IMR-90 (cell line): ENCODE data around the gene UBTD1. TPM values are rescaled to one million over a fixed set of nuclear protein-coding genes. Genes with fewer than 3 reads are reported as not detected.

Experiments used
- ATAC-seq: fragments of 200-7000 bp; cut with Tn5 transposase; 2 replicates; pipeline ENCODE4 v1.9.1; 2020; ENCODE audit warnings: low read depth, mild to moderate bottlenecking, moderate library complexity
- BruUV-seq: library from RNA; stranded (reverse); fragments of 400-500 nt; replicated peaks from 2 replicates; lab custom pipeline; 2021; lab: Mats Ljungman, UMichigan
- CTCF ChIA-PET: fragments of 300-600 bp; formaldehyde crosslinking; extraction: SDS; loops from one replicate; lab custom pipeline; 2021; ENCODE audit warnings: antibody characterized with exemption; lab: Yijun Ruan, JAX
- POLR2A ChIA-PET: fragments of 300-600 bp; sonication (Branson Sonifier 250); formaldehyde crosslinking; loops from one replicate; lab custom pipeline; 2022; ENCODE audit warnings: antibody characterized with exemption; ENCODE audit not compliant: unreplicated experiment; lab: Charles Lee
- DNase-seq: peaks from one replicate; pipeline ENCODE4 v3.0.0; 2013
- H2AFZ ChIP-seq: replicated peaks from 2 replicates; pipeline ENCODE3; 2013; ENCODE audit warnings: low read length, mild to moderate bottlenecking; ENCODE audit not compliant: poor library complexity
- H2AK5ac ChIP-seq: 2 replicates; pipeline ENCODE4 v1.6.1; 2013; ENCODE audit warnings: low read depth, low read length, inconsistent platforms
- H2AK9ac ChIP-seq: replicated peaks from 2 replicates; pipeline ENCODE3; 2013; ENCODE audit warnings: mild to moderate bottlenecking, low read depth, low read length, moderate library complexity; ENCODE audit not compliant: poor library complexity
- H2BK120ac ChIP-seq: 2 replicates; pipeline ENCODE4 v1.6.1; 2013; ENCODE audit warnings: low read depth, low read length, inconsistent platforms
- H2BK15ac ChIP-seq: 3 replicates; pipeline ENCODE4 v1.6.1; 2013; ENCODE audit warnings: low read depth, low read length, inconsistent platforms
- H2BK20ac ChIP-seq: 2 replicates; pipeline ENCODE4 v1.6.1; 2013; ENCODE audit warnings: low read depth, mild to moderate bottlenecking, inconsistent platforms, low read length, moderate library complexity
- H2BK5ac ChIP-seq: 2 replicates; pipeline ENCODE4 v1.6.1; 2013; ENCODE audit warnings: mild to moderate bottlenecking, low read depth, low read length, inconsistent platforms; ENCODE audit not compliant: poor library complexity, severe bottlenecking
- H3K14ac ChIP-seq: replicated peaks from 2 replicates; pipeline ENCODE4 v1.6.1; 2013; ENCODE audit warnings: low read depth, low read length, inconsistent platforms
- H3K18ac ChIP-seq: 2 replicates; pipeline ENCODE4 v1.6.1; 2013; ENCODE audit warnings: low read depth, low read length, control low read depth
- H3K23ac ChIP-seq: 2 replicates; pipeline ENCODE4 v1.6.1; 2013; ENCODE audit warnings: low read depth, low read length, inconsistent platforms
- H3K27ac ChIP-seq: 2 replicates; pipeline ENCODE4 v1.5.1; 2013; ENCODE audit warnings: mild to moderate bottlenecking, control low read depth, low read length; ENCODE audit not compliant: insufficient read depth
- H3K27me3 ChIP-seq: 2 replicates; pipeline ENCODE4 v1.6.1; 2013; ENCODE audit warnings: low read length; ENCODE audit not compliant: control insufficient read depth, insufficient read depth
- H3K36me3 ChIP-seq: 2 replicates; pipeline ENCODE4 v1.6.1; 2013; ENCODE audit warnings: low read length, mixed read lengths; ENCODE audit not compliant: control insufficient read depth, insufficient read depth
- H3K4ac ChIP-seq: 2 replicates; pipeline ENCODE4 v1.6.1; 2013; ENCODE audit warnings: low read depth, low read length, inconsistent platforms
- H3K4me1 ChIP-seq: 2 replicates; pipeline ENCODE4 v1.6.1; 2013; ENCODE audit warnings: low read length, mixed read lengths; ENCODE audit not compliant: control insufficient read depth, insufficient read depth
- H3K4me2 ChIP-seq: 2 replicates; pipeline ENCODE4 v1.6.1; 2013; ENCODE audit warnings: low read depth, mild to moderate bottlenecking, control low read depth, low read length, moderate library complexity
- H3K4me3 ChIP-seq: 2 replicates; pipeline ENCODE4 v1.5.1; 2013; ENCODE audit warnings: low read depth, mild to moderate bottlenecking, control low read depth, low read length, moderate library complexity; ENCODE audit not compliant: insufficient read depth
- H3K56ac ChIP-seq: 2 replicates; pipeline ENCODE4 v1.6.1; 2013; ENCODE audit warnings: low read length, inconsistent platforms; ENCODE audit not compliant: insufficient read depth; ENCODE audit errors: extremely low read depth
- H3K79me1 ChIP-seq, 2 experiments: 2 replicates each; pipeline ENCODE4 v1.6.1; 2013; ENCODE audit warnings: low read length in 2 of 2, inconsistent platforms in 1 of 2, low read depth in 1 of 2
- H3K9ac ChIP-seq: 2 replicates; pipeline ENCODE4 v1.6.1; 2013; ENCODE audit warnings: low read depth, low read length, control low read depth
- H3K9me1 ChIP-seq: 2 replicates; pipeline ENCODE4 v1.6.1; 2013; ENCODE audit warnings: low read length, inconsistent platforms; ENCODE audit not compliant: insufficient read depth
- H3K9me3 ChIP-seq: 2 replicates; pipeline ENCODE4 v1.6.1; 2013; ENCODE audit warnings: low read length; ENCODE audit not compliant: control insufficient read depth, insufficient read depth
- H4K20me1 ChIP-seq: 2 replicates; pipeline ENCODE4 v1.6.1; 2013; ENCODE audit warnings: low read length, inconsistent platforms; ENCODE audit not compliant: insufficient read depth
- H4K5ac ChIP-seq: 2 replicates; pipeline ENCODE4 v1.6.1; 2013; ENCODE audit warnings: mild to moderate bottlenecking, low read depth, low read length, control low read depth
- H4K8ac ChIP-seq, 2 experiments: 2 replicates each; pipeline ENCODE4 v1.6.1; 2013; ENCODE audit warnings: low read depth in 2 of 2, low read length in 2 of 2, control low read depth in 1 of 2, inconsistent platforms in 1 of 2
- H4K91ac ChIP-seq: 2 replicates; pipeline ENCODE4 v1.6.1; 2013; ENCODE audit warnings: low read depth, low read length, inconsistent platforms; ENCODE audit not compliant: insufficient read depth
- BHLHE40 ChIP-seq: fragments of 150-350 bp; IDR thresholded peaks from 2 replicates; pipeline ENCODE4 v1.6.1; 2016; ENCODE audit warnings: mild to moderate bottlenecking, low read depth, low read length
- CEBPB ChIP-seq: IDR thresholded peaks from 2 replicates; pipeline ENCODE4 v1.6.1; 2012; ENCODE audit warnings: low read depth, low read length, improper control_type of control experiment
- CHD1 ChIP-seq: IDR thresholded peaks from 2 replicates; pipeline ENCODE4 v1.6.1; 2012; ENCODE audit warnings: low read depth, low read length, improper control_type of control experiment
- FOS ChIP-seq: fragments of 150-350 bp; IDR thresholded peaks from 2 replicates; pipeline ENCODE4 v1.6.1; 2016; ENCODE audit warnings: low read depth, low read length
- MAFK ChIP-seq: IDR thresholded peaks from 2 replicates; pipeline ENCODE4 v1.6.1; 2012; ENCODE audit warnings: low read depth, low read length, improper control_type of control experiment
- MAZ ChIP-seq: IDR thresholded peaks from 2 replicates; pipeline ENCODE4 v1.6.1; 2012; ENCODE audit warnings: low read depth, mild to moderate bottlenecking, low read length, improper control_type of control experiment, moderate library complexity, borderline replicate concordance
- MXI1 ChIP-seq: IDR thresholded peaks from 2 replicates; pipeline ENCODE4 v1.6.1; 2012; ENCODE audit warnings: low read depth, mild to moderate bottlenecking, low read length, moderate library complexity, borderline replicate concordance
- NFE2L2 ChIP-seq: fragments of 150-350 bp; IDR thresholded peaks from 2 replicates; pipeline ENCODE4 v1.6.1; 2016; ENCODE audit warnings: low read depth, mild to moderate bottlenecking, low read length
- POLR2A ChIP-seq: IDR thresholded peaks from 2 replicates; pipeline ENCODE4 v1.6.1; 2012; ENCODE audit warnings: mild to moderate bottlenecking, low read depth, low read length
- RAD21 ChIP-seq: IDR thresholded peaks from 2 replicates; pipeline ENCODE4 v1.6.1; 2012; ENCODE audit warnings: low read length, improper control_type of control experiment
- RCOR1 ChIP-seq: IDR thresholded peaks from 2 replicates; pipeline ENCODE4 v1.6.1; 2012; ENCODE audit warnings: mild to moderate bottlenecking, low read length, improper control_type of control experiment; ENCODE audit not compliant: insufficient replicate concordance
- RFX5 ChIP-seq: IDR thresholded peaks from 2 replicates; pipeline ENCODE4 v1.8.0; 2012; ENCODE audit warnings: low read depth, mild to moderate bottlenecking, low read length, moderate library complexity
- SMC3 ChIP-seq: fragments of 150-350 bp; IDR thresholded peaks from 2 replicates; pipeline ENCODE4 v1.6.1; 2016; ENCODE audit warnings: low read depth, mild to moderate bottlenecking, antibody characterized with exemption, low read length, moderate library complexity
- WGBS, 2 experiments: methylation state at CpG; one replicate each; pipeline versions ENCODE4 v1.1.5 to v1.1.7; 2013; ENCODE audit warnings: missing lambda C conversion rate in 2 of 2; ENCODE audit not compliant: insufficient read length in 1 of 2; ENCODE audit errors: extremely low coverage in 2 of 2; 5-methylcytosine and 5-hydroxymethylcytosine counted together
- dilution Hi-C: fragments of 300-500 bp; cut with HindIII; formaldehyde crosslinking; loops from one replicate; pipeline ENCODE4 v1.14.3; 2018; ENCODE audit warnings: low sequenced_read_pairs; ENCODE audit not compliant: unreplicated experiment
- in situ Hi-C: fragments of 300-500 bp; cut with MboI; formaldehyde crosslinking; loops from 3 replicates; pipeline ENCODE4 v1.14.3; 2019; ENCODE audit warnings: low sequenced_read_pairs, inconsistent platforms, mixed read lengths
- intact Hi-C: fragments of 100-400 bp; cut with micrococcal nuclease; formaldehyde crosslinking; loops from 2 replicates; pipeline ENCODE4 v1.10.0; 2022
- polyA plus RNA-seq, 3 experiments: library from polyadenylated mRNA; depleted of rRNA; stranded (reverse); fragments of >200 nt; gene quantifications; 2 replicates each; pipeline ENCODE4 v1.2.3, GENCODE V29; 2012; ENCODE audit warnings: low replicate concordance in 1 of 3
- total RNA-seq: library from RNA; depleted of rRNA; stranded (reverse); fragments of >200 nt; gene quantifications from 2 replicates; pipeline ENCODE4 v1.2.3, GENCODE V29; 2012
- TF ChIP-seq, protein P1 (sequence below): conservative IDR thresholded peaks from 2 replicates; pipeline ENCODE4 v1.5.1; 2012; ENCODE audit warnings: mild to moderate bottlenecking, low read depth, low read length, improper control_type of control experiment
- TF ChIP-seq, protein P2 (sequence below): fragments of 150-350 bp; IDR thresholded peaks from 2 replicates; pipeline ENCODE4 v1.6.1; 2017; ENCODE audit warnings: mild to moderate bottlenecking, antibody characterized with exemption, low read length, low read depth

UBTD1 gene
- total and polyA plus RNA-seq, 2 of the 4 experiments (the other 2 are of a cell fraction): 21.9 to 44.9 TPM

- Histone ChIP-seq H3K4me3 (no peak overlapping the region), H3K27ac (no peak overlapping the region), H3K9me3 (no peaks in the 10 kb centered on the region), H3K79me1 (peaks cover 32 to 77% of the 10 kb centered on the region in 2 experiments), H2BK15ac (no peak overlapping the region), H3K4me1 (peaks cover 15% of the 10 kb centered on the region), H3K36me3 (no peaks in the 10 kb centered on the region), H3K18ac (no peak overlapping the region), H3K4me2 (no peak overlapping the region), H3K9me1 (peaks cover 21% of the 10 kb centered on the region; the same call in 1 of the 2 replicates), H3K14ac (0 out of 2 replicates have a peak overlapping the region, but pooled peaks have one; percentile 57), H4K20me1 (peaks cover 84% of the 10 kb centered on the region), H3K56ac (no peak overlapping the region), H3K9ac (no peak overlapping the region), H2AFZ (no peak overlapping the region), H3K4ac (0 out of 2 replicates have a peak overlapping the region, but pooled peaks have one; percentile 10), H2AK9ac (peak overlapping the region; percentile 75), H4K5ac (no peak overlapping the region), H3K23ac (no peak overlapping the region), H2AK5ac (peak overlapping the region; percentile 72), H2BK120ac (no peak overlapping the region), H4K8ac (no peak overlapping the region), H4K91ac (no peak overlapping the region), H3K27me3 (no peaks in the 10 kb centered on the region), H2BK5ac (no peak overlapping the region), H2BK20ac (no peak overlapping the region)
- dilution Hi-C loops: no loop called here
- TF ChIP-seq RAD21 (no peak), NFE2L2 (no peak), SMC3 (no peak), MAFK (no peak), BHLHE40 (no peak), RFX5 (no peak), MXI1 (no peak), CEBPB (no peak), FOS (no peak), CHD1 (no peak), POLR2A (no peak), RCOR1 (no peak), MAZ (no peak)
- TF ChIP-seq, protein P1, sequence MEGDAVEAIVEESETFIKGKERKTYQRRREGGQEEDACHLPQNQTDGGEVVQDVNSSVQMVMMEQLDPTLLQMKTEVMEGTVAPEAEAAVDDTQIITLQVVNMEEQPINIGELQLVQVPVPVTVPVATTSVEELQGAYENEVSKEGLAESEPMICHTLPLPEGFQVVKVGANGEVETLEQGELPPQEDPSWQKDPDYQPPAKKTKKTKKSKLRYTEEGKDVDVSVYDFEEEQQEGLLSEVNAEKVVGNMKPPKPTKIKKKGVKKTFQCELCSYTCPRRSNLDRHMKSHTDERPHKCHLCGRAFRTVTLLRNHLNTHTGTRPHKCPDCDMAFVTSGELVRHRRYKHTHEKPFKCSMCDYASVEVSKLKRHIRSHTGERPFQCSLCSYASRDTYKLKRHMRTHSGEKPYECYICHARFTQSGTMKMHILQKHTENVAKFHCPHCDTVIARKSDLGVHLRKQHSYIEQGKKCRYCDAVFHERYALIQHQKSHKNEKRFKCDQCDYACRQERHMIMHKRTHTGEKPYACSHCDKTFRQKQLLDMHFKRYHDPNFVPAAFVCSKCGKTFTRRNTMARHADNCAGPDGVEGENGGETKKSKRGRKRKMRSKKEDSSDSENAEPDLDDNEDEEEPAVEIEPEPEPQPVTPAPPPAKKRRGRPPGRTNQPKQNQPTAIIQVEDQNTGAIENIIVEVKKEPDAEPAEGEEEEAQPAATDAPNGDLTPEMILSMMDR: no peak
- TF ChIP-seq, protein P2, sequence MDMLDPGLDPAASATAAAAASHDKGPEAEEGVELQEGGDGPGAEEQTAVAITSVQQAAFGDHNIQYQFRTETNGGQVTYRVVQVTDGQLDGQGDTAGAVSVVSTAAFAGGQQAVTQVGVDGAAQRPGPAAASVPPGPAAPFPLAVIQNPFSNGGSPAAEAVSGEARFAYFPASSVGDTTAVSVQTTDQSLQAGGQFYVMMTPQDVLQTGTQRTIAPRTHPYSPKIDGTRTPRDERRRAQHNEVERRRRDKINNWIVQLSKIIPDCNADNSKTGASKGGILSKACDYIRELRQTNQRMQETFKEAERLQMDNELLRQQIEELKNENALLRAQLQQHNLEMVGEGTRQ: no peak
- CTCF ChIA-PET: no interaction called here
- DNase-seq (no peak), ATAC-seq (no peak)
- WGBS, 2 experiments: 100% methylated on average over 3 of the region's 15 CpGs; no CpG with 5 or more reads in 1 of the 2 experiments
- in situ Hi-C loops: no loop called here
- BruUV-seq: no TSS peak
- POLR2A ChIA-PET: no interaction called here
- intact Hi-C loops: no loop called here
Measured at GRCh38 chr10:97517096-97517750, 18.5 kb downstream of the UBTD1 start.
